Measurements from ENCODE around the gene PLEKHA7.

PLEKHA7 gene

GRCh38 chr11:16815047-16815767, 199.0 kb downstream of the PLEKHA7 start:
- DNase-seq, result peak in 31 of 58 donors; percentile 5 to 75 (median 34)

GRCh38 chr11:16814410-16815046, 199.7 kb downstream of the PLEKHA7 start:
- DNase-seq, result peak in 1 of 58 donors; percentile 27

GRCh38 chr11:16813126-16813525, 201.1 kb downstream of the PLEKHA7 start:
- DNase-seq, result no peak

GRCh38 chr11:16812274-16812673, 201.9 kb downstream of the PLEKHA7 start:
- DNase-seq, result peak in 7 of 58 donors; percentile 15 to 40 (median 33)

GRCh38 chr11:16811136-16812020, 202.8 kb downstream of the PLEKHA7 start:
- DNase-seq, result no peak

- peak in 51 of 58 donors; percentile 25 to 85 (median 62) for DNase-seq
Observed at GRCh38 chr11:16809886-16810668, 204.1 kb downstream of the PLEKHA7 start.

- DNase-seq, result peak in 1 of 58 donors; percentile 17
Observed at GRCh38 chr11:16807306-16807705, 206.9 kb downstream of the PLEKHA7 start.

- peak in 26 of 58 donors; percentile 6 to 80 (median 30) for DNase-seq
Observed at GRCh38 chr11:16806791-16807190, 207.4 kb downstream of the PLEKHA7 start.

GRCh38 chr11:16805938-16806337, 208.3 kb downstream of the PLEKHA7 start:
- DNase-seq, result no peak

- no peak for DNase-seq
Observed at GRCh38 chr11:16804104-16804947, 209.9 kb downstream of the PLEKHA7 start.

GRCh38 chr11:16801288-16801980, 212.8 kb downstream of the PLEKHA7 start:
- no peak for DNase-seq

- no peak for DNase-seq
Observed at GRCh38 chr11:16800382-16800781, 213.8 kb downstream of the PLEKHA7 start.

- DNase-seq, result no peak
Observed at GRCh38 chr11:16799890-16800289, 214.3 kb downstream of the PLEKHA7 start.

- DNase-seq, result no peak
Observed at GRCh38 chr11:16799221-16799620, 215.0 kb downstream of the PLEKHA7 start.

GRCh38 chr11:16797776-16798175, 216.4 kb downstream of the PLEKHA7 start:
- no peak for DNase-seq

GRCh38 chr11:16796311-16796710, 217.9 kb downstream of the PLEKHA7 start:
- no peak for DNase-seq

GRCh38 chr11:16795146-16795545, 219.1 kb downstream of the PLEKHA7 start:
- DNase-seq, result no peak

GRCh38 chr11:16794047-16794818, 220.0 kb downstream of the PLEKHA7 start:
- DNase-seq, result no peak

GRCh38 chr11:16793511-16793910, 220.7 kb downstream of the PLEKHA7 start:
- no peak for DNase-seq
